Kidney (tissue), 14 donors: ENCODE data around the gene SOBP. TPM values are rescaled to one million over a fixed set of nuclear protein-coding genes. Genes with fewer than 3 reads are reported as not detected.

Source experiments
- DNase-seq, 5 donors: peaks; one replicate each; pipeline ENCODE4 v3.0.0-alpha.2; 2013 to 2020
- FAIRE-seq: peaks from 2 replicates; lab custom pipeline; 2012; peaks lifted over from hg19 to GRCh38; lab: Jason Lieb, UNC
- H3K27ac ChIP-seq, 2 donors: one replicate each; pipeline ENCODE4 v1.7.0; 2013; ENCODE audit warnings: low read depth in 2 of 2, low read length in 2 of 2, inconsistent platforms in 1 of 2
- H3K27me3 ChIP-seq: one replicate; pipeline ENCODE4 v1.7.1; 2013; ENCODE audit warnings: low read length, inconsistent platforms; ENCODE audit not compliant: control insufficient read depth, insufficient read depth
- H3K36me3 ChIP-seq, 3 donors: one replicate each; pipeline versions ENCODE4 v1.7.0 to v1.7.1; 2013; ENCODE audit warnings: low read length in 3 of 3, control low read depth in 1 of 3, inconsistent platforms in 1 of 3; ENCODE audit not compliant: insufficient read depth in 3 of 3, control insufficient read depth in 2 of 3
- H3K4me1 ChIP-seq, 3 donors: one replicate each; pipeline versions ENCODE4 v1.7.0 to v1.7.1; 2013; ENCODE audit warnings: low read length in 3 of 3, inconsistent platforms in 1 of 3, low read depth in 1 of 3; ENCODE audit not compliant: control insufficient read depth in 2 of 3, insufficient read depth in 2 of 3
- H3K4me3 ChIP-seq, 3 donors: one replicate each; pipeline versions ENCODE4 v1.7.0 to v1.8.1; 2013; ENCODE audit warnings: low read length in 3 of 3, control low read depth in 1 of 3, inconsistent platforms in 1 of 3
- H3K9ac ChIP-seq, 3 donors: one replicate each; pipeline versions ENCODE4 v1.7.0 to v1.7.1; 2013; ENCODE audit warnings: low read length in 3 of 3, control low read depth in 1 of 3, inconsistent platforms in 1 of 3
- H3K9me3 ChIP-seq, 3 donors: one replicate each; pipeline versions ENCODE4 v1.7.0 to v1.7.1; 2013; ENCODE audit warnings: low read length in 3 of 3, control low read depth in 1 of 3, inconsistent platforms in 1 of 3; ENCODE audit not compliant: control insufficient read depth in 2 of 3, insufficient read depth in 1 of 3
- CTCF ChIP-seq: IDR thresholded peaks from 3 replicates; pipeline ENCODE4 v1.5.1; 2012; ENCODE audit warnings: mild to moderate bottlenecking, moderate library complexity, borderline replicate concordance; ENCODE audit not compliant: insufficient read depth; ENCODE audit errors: extremely low read depth
- intact Hi-C: fragments of 100-400 bp; cut with DNase I; formaldehyde crosslinking; loops from one replicate; pipeline ENCODE4 v1.11.1; 2022
- polyA plus RNA-seq: library from polyadenylated mRNA; stranded (reverse); fragments of 350-450 nt; fragmentation: Illumina TruSeq; extraction: RNeasy Lipid Tissue Mini Kit (QIAGEN cat#74804); gene quantifications from one replicate; pipeline ENCODE4 v1.2.3, GENCODE V29; 2014; ENCODE audit warnings: low read depth, low replicate concordance; ENCODE audit not compliant: insufficient read depth
- total RNA-seq: library from RNA; stranded (reverse); fragmentation: NEBNext Ultra II Directional; extraction: Animal tissue kit (Norgen Biotek cat#: 25700); gene quantifications from one replicate; pipeline ENCODE4 v1.2.1, GENCODE V29; 2021
- donor health status: control.
- donor health status: control.
- donor health status: control.
- donor health status: control.
- donor health status: control.
- donor health status: DM: yes; HTN: yes; CAD: no.
- donor health status: Normal renal cell carcinoma (clear cell type).

SOBP gene
- total and polyA plus RNA-seq, 2 donors from 2014 or later, result 5.4 to 9.5 TPM

GRCh38 chr6:107697682-107698081 lies 207.8 kb downstream of the SOBP start:
- Histone ChIP-seq H3K27me3 (no peaks in the 10 kb centered on the region), H3K36me3 (no peaks in the 10 kb centered on the region), H3K4me3 (no peak overlapping the region), H3K4me1 (no peaks in the 10 kb centered on the region), H3K9me3 (no peaks in the 10 kb centered on the region), H3K9ac (no peak overlapping the region), H3K27ac (no peak overlapping the region)
- TF ChIP-seq CTCF, result no peak
- DNase-seq (no peak), FAIRE-seq (no peak)
- intact Hi-C loops, result no loop called here

GRCh38 chr6:107698146-107698545 lies 208.2 kb downstream of the SOBP start:
- FAIRE-seq, result no peak
- TF ChIP-seq CTCF, result no peak
- no peak overlapping the region for H3K27ac ChIP-seq

GRCh38 chr6:107699254-107699653 lies 209.3 kb downstream of the SOBP start:
- Histone ChIP-seq H3K9ac (no peak overlapping the region), H3K4me1 (no peaks in the 10 kb centered on the region), H3K27ac (no peak overlapping the region), H3K4me3 (no peak overlapping the region), H3K36me3 (no peaks in the 10 kb centered on the region), H3K27me3 (no peaks in the 10 kb centered on the region), H3K9me3 (no peaks in the 10 kb centered on the region)
- FAIRE-seq (no peak), DNase-seq (no peak)
- TF ChIP-seq CTCF, result no peak
- intact Hi-C loops, result no loop called here

More at GRCh38 chr6:107698146-107698545, 208.2 kb downstream of the SOBP start:
- Histone ChIP-seq H3K27me3 (no peaks in the 10 kb centered on the region), H3K4me3 (no peak overlapping the region), H3K9me3 (no peaks in the 10 kb centered on the region), H3K36me3 (no peaks in the 10 kb centered on the region), H3K4me1 (no peaks in the 10 kb centered on the region), H3K9ac (no peak overlapping the region)
- intact Hi-C loops, result no loop called here
- DNase-seq, result peak in 1 of 5 donors; percentile 24

DNA sequence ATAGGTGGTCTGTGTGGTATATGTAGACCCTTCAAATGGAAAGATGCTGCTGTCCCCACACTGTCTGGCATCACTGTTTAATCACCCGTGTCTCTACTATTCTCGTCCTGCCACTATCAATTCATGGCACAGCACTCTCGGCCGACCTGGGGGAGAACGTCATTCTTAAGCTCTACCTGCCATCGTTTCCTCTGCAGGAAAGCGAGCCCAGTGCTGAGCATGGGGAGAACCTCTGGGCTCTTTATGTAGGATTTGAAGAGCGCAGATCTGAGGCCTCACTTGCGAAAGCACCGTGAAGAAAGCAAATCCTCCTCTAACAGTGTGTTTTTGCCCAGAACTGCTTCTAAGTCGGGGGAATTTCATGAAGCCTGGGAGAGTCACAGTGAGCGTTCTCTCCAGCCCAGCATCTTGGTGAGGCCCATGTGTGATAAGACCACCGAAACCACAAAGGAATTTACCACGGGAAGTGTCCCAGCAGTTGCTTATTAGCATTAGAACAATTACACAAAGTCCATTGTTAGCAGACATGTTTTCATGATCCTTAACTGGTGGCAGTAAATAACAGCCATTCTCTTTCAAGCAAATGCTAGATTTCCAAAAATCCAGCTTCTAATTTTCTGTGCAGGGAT lies 209.9 kb downstream of the SOBP start:
- intact Hi-C loops, result no loop called here
- H3K36me3 ChIP-seq, result no peaks in the 10 kb centered on the region
- no peak for TF ChIP-seq CTCF
- no peak overlapping the region for H3K4me3 ChIP-seq
- H3K4me1 ChIP-seq, result no peaks in the 10 kb centered on the region
- H3K27me3 ChIP-seq, result no peaks in the 10 kb centered on the region
- no peak overlapping the region for H3K27ac ChIP-seq
- H3K9ac ChIP-seq, result no peak overlapping the region
- H3K9me3 ChIP-seq, result no peaks in the 10 kb centered on the region
- DNase-seq (no peak), FAIRE-seq (no peak)
